ENCODE measurements around the gene GUCD1. TPM values are rescaled to one million over a fixed set of nuclear protein-coding genes. Genes with fewer than 3 reads are reported as not detected.

GUCD1 gene
- total and polyA plus RNA-seq, 2 of the 13 experiments (the other 11 are each of a cell fraction or from before 2014, with no cell fraction given), result 128 to 245 TPM

DNA sequence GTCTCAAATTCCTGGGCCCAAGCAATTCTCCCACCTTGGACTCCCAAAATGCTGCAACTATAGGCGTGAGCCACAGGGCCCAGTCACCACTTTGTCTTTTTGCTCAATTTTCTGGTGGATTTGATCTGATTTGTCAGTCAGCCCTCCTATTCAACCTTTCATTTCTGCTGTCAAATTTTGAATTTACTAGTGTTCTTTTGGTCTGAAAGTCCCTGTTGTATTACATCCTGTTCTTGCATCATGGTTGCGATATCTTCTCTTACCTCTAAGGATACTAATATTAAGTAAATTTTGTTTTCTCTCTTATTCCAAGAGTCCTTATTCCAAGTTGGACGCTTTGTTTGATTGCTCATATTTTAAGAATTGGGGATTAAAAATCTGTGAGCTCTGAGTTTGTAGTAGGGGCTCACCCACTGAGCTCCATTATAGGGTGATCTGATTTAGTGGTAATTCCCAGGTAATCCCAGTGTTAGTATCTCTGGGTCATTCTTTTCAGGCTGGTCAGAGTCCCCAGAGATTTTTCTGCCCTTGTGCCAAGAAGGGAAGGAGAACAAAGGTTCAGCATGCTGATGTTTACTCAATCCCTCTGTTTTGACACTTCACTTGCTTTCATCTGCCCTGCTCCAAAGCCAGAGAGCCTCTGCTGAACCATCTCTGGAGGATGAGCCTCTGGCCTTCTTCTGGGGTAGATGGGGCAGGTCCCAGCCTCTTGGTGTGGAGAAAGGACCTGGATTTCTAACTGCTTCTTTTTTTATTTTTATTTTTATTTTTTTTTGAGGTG, 49.8 kb downstream of the GUCD1 start (continued):
- TF ChIP-seq MED13 (CRISPR knock-in tag; IDR thresholded peaks at IDR 0.05), result peak; percentile 50; the same call in 1 of the 2 replicates
- TF ChIP-seq MYC (CRISPR knock-in tag; IDR thresholded peaks at IDR 0.05; ENCODE audit: borderline replicate concordance), result no peak
- no peak for TF ChIP-seq MTA1 (CRISPR knock-in tag; IDR thresholded peaks at IDR 0.05; ENCODE audit: borderline replicate concordance)
- TF ChIP-seq, protein P1, sequence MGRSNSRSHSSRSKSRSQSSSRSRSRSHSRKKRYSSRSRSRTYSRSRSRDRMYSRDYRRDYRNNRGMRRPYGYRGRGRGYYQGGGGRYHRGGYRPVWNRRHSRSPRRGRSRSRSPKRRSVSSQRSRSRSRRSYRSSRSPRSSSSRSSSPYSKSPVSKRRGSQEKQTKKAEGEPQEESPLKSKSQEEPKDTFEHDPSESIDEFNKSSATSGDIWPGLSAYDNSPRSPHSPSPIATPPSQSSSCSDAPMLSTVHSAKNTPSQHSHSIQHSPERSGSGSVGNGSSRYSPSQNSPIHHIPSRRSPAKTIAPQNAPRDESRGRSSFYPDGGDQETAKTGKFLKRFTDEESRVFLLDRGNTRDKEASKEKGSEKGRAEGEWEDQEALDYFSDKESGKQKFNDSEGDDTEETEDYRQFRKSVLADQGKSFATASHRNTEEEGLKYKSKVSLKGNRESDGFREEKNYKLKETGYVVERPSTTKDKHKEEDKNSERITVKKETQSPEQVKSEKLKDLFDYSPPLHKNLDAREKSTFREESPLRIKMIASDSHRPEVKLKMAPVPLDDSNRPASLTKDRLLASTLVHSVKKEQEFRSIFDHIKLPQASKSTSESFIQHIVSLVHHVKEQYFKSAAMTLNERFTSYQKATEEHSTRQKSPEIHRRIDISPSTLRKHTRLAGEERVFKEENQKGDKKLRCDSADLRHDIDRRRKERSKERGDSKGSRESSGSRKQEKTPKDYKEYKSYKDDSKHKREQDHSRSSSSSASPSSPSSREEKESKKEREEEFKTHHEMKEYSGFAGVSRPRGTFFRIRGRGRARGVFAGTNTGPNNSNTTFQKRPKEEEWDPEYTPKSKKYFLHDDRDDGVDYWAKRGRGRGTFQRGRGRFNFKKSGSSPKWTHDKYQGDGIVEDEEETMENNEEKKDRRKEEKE (IDR thresholded peaks at IDR 0.05), result no peak
- TF ChIP-seq TCF7 (IDR thresholded peaks at IDR 0.05; ENCODE audit: low read depth), result peak; percentile 98
- TF ChIP-seq, protein P2, sequence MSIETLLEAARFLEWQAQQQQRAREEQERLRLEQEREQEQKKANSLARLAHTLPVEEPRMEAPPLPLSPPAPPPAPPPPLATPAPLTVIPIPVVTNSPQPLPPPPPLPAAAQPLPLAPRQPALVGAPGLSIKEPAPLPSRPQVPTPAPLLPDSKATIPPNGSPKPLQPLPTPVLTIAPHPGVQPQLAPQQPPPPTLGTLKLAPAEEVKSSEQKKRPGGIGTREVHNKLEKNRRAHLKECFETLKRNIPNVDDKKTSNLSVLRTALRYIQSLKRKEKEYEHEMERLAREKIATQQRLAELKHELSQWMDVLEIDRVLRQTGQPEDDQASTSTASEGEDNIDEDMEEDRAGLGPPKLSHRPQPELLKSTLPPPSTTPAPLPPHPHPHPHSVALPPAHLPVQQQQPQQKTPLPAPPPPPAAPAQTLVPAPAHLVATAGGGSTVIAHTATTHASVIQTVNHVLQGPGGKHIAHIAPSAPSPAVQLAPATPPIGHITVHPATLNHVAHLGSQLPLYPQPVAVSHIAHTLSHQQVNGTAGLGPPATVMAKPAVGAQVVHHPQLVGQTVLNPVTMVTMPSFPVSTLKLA (IDR thresholded peaks at IDR 0.05), result 0 out of 2 replicates have a peak, but pooled peaks have one; percentile 10
- TF ChIP-seq NFKBIZ (CRISPR knock-in tag; IDR thresholded peaks at IDR 0.05), result peak; percentile 78; the same call in 1 of the 2 replicates
- TF ChIP-seq ZMYM4 (CRISPR knock-in tag; IDR thresholded peaks at IDR 0.05), result no peak
- TF ChIP-seq, protein P3, sequence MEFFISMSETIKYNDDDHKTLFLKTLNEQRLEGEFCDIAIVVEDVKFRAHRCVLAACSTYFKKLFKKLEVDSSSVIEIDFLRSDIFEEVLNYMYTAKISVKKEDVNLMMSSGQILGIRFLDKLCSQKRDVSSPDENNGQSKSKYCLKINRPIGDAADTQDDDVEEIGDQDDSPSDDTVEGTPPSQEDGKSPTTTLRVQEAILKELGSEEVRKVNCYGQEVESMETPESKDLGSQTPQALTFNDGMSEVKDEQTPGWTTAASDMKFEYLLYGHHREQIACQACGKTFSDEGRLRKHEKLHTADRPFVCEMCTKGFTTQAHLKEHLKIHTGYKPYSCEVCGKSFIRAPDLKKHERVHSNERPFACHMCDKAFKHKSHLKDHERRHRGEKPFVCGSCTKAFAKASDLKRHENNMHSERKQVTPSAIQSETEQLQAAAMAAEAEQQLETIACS (CRISPR knock-in tag; IDR thresholded peaks at IDR 0.05), result no peak
- no peak for TF ChIP-seq SMC3 (IDR thresholded peaks at IDR 0.05; ENCODE audit: low read length)
- TF ChIP-seq ZNF235 (CRISPR knock-in tag; IDR thresholded peaks at IDR 0.05; ENCODE audit: borderline replicate concordance), result no peak
- no peak for TF ChIP-seq ZNF354B (CRISPR knock-in tag; IDR thresholded peaks at IDR 0.05)
- no peak for TF ChIP-seq ZNF777 (CRISPR knock-in tag; IDR thresholded peaks at IDR 0.05)
- TF ChIP-seq KDM2A (CRISPR knock-in tag; IDR thresholded peaks at IDR 0.05; ENCODE audit: borderline replicate concordance, low read depth), result no peak
- TF ChIP-seq, protein P4, sequence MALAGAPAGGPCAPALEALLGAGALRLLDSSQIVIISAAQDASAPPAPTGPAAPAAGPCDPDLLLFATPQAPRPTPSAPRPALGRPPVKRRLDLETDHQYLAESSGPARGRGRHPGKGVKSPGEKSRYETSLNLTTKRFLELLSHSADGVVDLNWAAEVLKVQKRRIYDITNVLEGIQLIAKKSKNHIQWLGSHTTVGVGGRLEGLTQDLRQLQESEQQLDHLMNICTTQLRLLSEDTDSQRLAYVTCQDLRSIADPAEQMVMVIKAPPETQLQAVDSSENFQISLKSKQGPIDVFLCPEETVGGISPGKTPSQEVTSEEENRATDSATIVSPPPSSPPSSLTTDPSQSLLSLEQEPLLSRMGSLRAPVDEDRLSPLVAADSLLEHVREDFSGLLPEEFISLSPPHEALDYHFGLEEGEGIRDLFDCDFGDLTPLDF (CRISPR knock-in tag; IDR thresholded peaks at IDR 0.05), result no peak
- TF ChIP-seq SYNCRIP (IDR thresholded peaks at IDR 0.05; ENCODE audit: insufficient read depth, low read depth, low read length), result no peak
- TF ChIP-seq ZNF510 (CRISPR knock-in tag; IDR thresholded peaks at IDR 0.05; ENCODE audit: low read depth), result no peak
- TF ChIP-seq POLR2AphosphoS2 (IDR thresholded peaks at IDR 0.05; ENCODE audit: low read depth, low read length), result no peak
- no peak for TF ChIP-seq CBX2 (IDR thresholded peaks at IDR 0.05; ENCODE audit: low read depth, low read length)
- TF ChIP-seq CBX2 (CRISPR knock-in tag; IDR thresholded peaks at IDR 0.05; ENCODE audit: low read depth), result no peak
- no peak; the same call in 1 of the 2 replicates for TF ChIP-seq ZFP1 (CRISPR knock-in tag; IDR thresholded peaks at IDR 0.05)
- no peak for TF ChIP-seq NFYB (CRISPR knock-in tag; IDR thresholded peaks at IDR 0.05)
- no peak for TF ChIP-seq ZNF263 (CRISPR knock-in tag; IDR thresholded peaks at IDR 0.05)
- no peak for TF ChIP-seq ZFP36L1 (CRISPR knock-in tag; IDR thresholded peaks at IDR 0.05)
- TF ChIP-seq STAG1 (CRISPR knock-in tag; IDR thresholded peaks at IDR 0.05), result no peak
- no peak for TF ChIP-seq ZNF746 (CRISPR knock-in tag; IDR thresholded peaks at IDR 0.05)
- no peak for TF ChIP-seq ZNF549 (CRISPR knock-in tag; IDR thresholded peaks at IDR 0.05)
